HEK293 (cell line): ENCODE measurements around the gene TPO.

Experiments used
- CTCF ChIA-PET: fragments of 350-600 bp; formaldehyde crosslinking; extraction: SDS; loops from one replicate; lab custom pipeline; 2021; ENCODE audit warnings: antibody characterized with exemption; lab: Yijun Ruan, JAX
- POLR2A ChIA-PET: fragments of 300-600 bp; formaldehyde crosslinking; extraction: SDS; loops from one replicate; lab custom pipeline; 2020; ENCODE audit warnings: antibody characterized with exemption, inconsistent platforms; lab: Yijun Ruan, JAX
- H3K27ac ChIP-seq: fragments of 200-500 bp; sonication (Bioruptor generic); 2 replicates; pipeline ENCODE4 v1.5.1; 2014; ENCODE audit warnings: low read depth, low read length, control low read depth, inconsistent platforms; ENCODE audit errors: extremely low read depth
- H3K36me3 ChIP-seq, 2 experiments: fragments of 200-500 bp in 1 of 2; sonication (Bioruptor generic) in 1 of 2; 1 replicate in 1 of 2; 2 replicates in 1 of 2; pipeline ENCODE4 v1.5.1; 2014 to 2017; ENCODE audit warnings: inconsistent platforms in 2 of 2, low read length in 2 of 2; ENCODE audit not compliant: control insufficient read depth in 2 of 2, insufficient read depth in 1 of 2
- H3K4me1 ChIP-seq: fragments of 200-500 bp; sonication (Bioruptor generic); 2 replicates; pipeline ENCODE4 v1.5.1; 2014; ENCODE audit warnings: mild to moderate bottlenecking, low read length, inconsistent platforms; ENCODE audit not compliant: control insufficient read depth, insufficient read depth
- H3K4me3 ChIP-seq: 2 replicates; pipeline ENCODE4 v1.5.1; 2011; ENCODE audit warnings: low read depth, mild to moderate bottlenecking, control low read depth, low read length, moderate library complexity
- H3K9me3 ChIP-seq: fragments of 200-500 bp; sonication (Bioruptor generic); 2 replicates; pipeline ENCODE4 v1.5.1; 2014; ENCODE audit warnings: low read depth, low read length, inconsistent platforms; ENCODE audit not compliant: control insufficient read depth, insufficient read depth
- REPIN1 ChIP-seq: fragments of 450-650 bp; formaldehyde crosslinking; IDR thresholded peaks from 2 replicates; pipeline ENCODE4 v1.5.1; 2017; ENCODE audit warnings: missing biosample characterization, missing genetic modification characterization, low read depth
- SCRT2 ChIP-seq: fragments of 450-650 bp; formaldehyde crosslinking; IDR thresholded peaks from 2 replicates; pipeline ENCODE4 v1.5.1; 2016; ENCODE audit warnings: missing biosample characterization, missing genetic modification characterization
- ZBTB7A ChIP-seq: fragments of 450-650 bp; formaldehyde crosslinking; IDR thresholded peaks from 2 replicates; pipeline ENCODE4 v1.5.1; 2016; ENCODE audit warnings: low read depth, missing biosample characterization, missing genetic modification characterization
- ZNF133 ChIP-seq: fragments of 450-650 bp; formaldehyde crosslinking; IDR thresholded peaks from 2 replicates; pipeline ENCODE4 v1.5.1; 2016; ENCODE audit warnings: missing biosample characterization, missing genetic modification characterization
- ZNF169 ChIP-seq: fragments of 450-650 bp; formaldehyde crosslinking; IDR thresholded peaks from 2 replicates; pipeline ENCODE4 v1.5.1; 2016; ENCODE audit warnings: missing biosample characterization, missing genetic modification characterization
- ZNF350 ChIP-seq: fragments of 450-650 bp; formaldehyde crosslinking; IDR thresholded peaks from 2 replicates; pipeline ENCODE4 v1.5.0; 2017; ENCODE audit warnings: missing biosample characterization, mild to moderate bottlenecking, missing genetic modification characterization
- ZNF548 ChIP-seq: fragments of 450-650 bp; formaldehyde crosslinking; IDR thresholded peaks from 2 replicates; pipeline ENCODE4 v1.5.1; 2016; ENCODE audit warnings: missing biosample characterization, missing genetic modification characterization
- ZNF561 ChIP-seq: fragments of 450-650 bp; IDR thresholded peaks from 2 replicates; pipeline ENCODE4 v1.5.1; 2018; ENCODE audit warnings: missing biosample characterization, missing genetic modification characterization, borderline replicate concordance
- ZNF621 ChIP-seq: fragments of 450-650 bp; formaldehyde crosslinking; IDR thresholded peaks from 2 replicates; pipeline ENCODE4 v1.5.1; 2017; ENCODE audit warnings: missing biosample characterization, missing genetic modification characterization
- ZNF660 ChIP-seq: fragments of 450-650 bp; IDR thresholded peaks from 2 replicates; pipeline ENCODE4 v1.5.1; 2018; ENCODE audit warnings: missing biosample characterization, mild to moderate bottlenecking, missing genetic modification characterization
- ZNF677 ChIP-seq: fragments of 450-650 bp; IDR thresholded peaks from 2 replicates; pipeline ENCODE4 v1.5.0; 2018; ENCODE audit warnings: missing biosample characterization, mild to moderate bottlenecking, missing genetic modification characterization, moderate library complexity
- ZNF843 ChIP-seq: fragments of 450-650 bp; formaldehyde crosslinking; IDR thresholded peaks from 2 replicates; pipeline ENCODE4 v1.5.1; 2016; ENCODE audit warnings: missing biosample characterization, missing genetic modification characterization
- ZSCAN30 ChIP-seq: fragments of 450-650 bp; IDR thresholded peaks from 2 replicates; pipeline ENCODE4 v1.5.1; 2018; ENCODE audit warnings: missing biosample characterization, mild to moderate bottlenecking, missing genetic modification characterization, moderate library complexity
- ZXDB ChIP-seq: fragments of 450-650 bp; formaldehyde crosslinking; IDR thresholded peaks from 2 replicates; pipeline ENCODE4 v1.5.1; 2016; ENCODE audit warnings: missing biosample characterization, missing genetic modification characterization
- TF ChIP-seq, protein P1 (sequence below): fragments of 450-650 bp; formaldehyde crosslinking; IDR thresholded peaks from 2 replicates; pipeline ENCODE4 v1.5.1; 2016; ENCODE audit warnings: missing biosample characterization, missing genetic modification characterization
- TF ChIP-seq, protein P2 (sequence below): fragments of 450-650 bp; formaldehyde crosslinking; IDR thresholded peaks from 2 replicates; pipeline ENCODE4 v1.5.1; 2016; ENCODE audit warnings: missing biosample characterization, missing genetic modification characterization
- TF ChIP-seq, protein P3 (sequence below): fragments of 450-650 bp; formaldehyde crosslinking; IDR thresholded peaks from 2 replicates; pipeline ENCODE4 v1.5.1; 2016; ENCODE audit warnings: missing biosample characterization, missing genetic modification characterization
- TF ChIP-seq, protein P4 (sequence below): fragments of 450-650 bp; formaldehyde crosslinking; IDR thresholded peaks from 2 replicates; pipeline ENCODE4 v1.5.1; 2016; ENCODE audit warnings: missing biosample characterization, missing genetic modification characterization, borderline replicate concordance
- TF ChIP-seq, protein P5 (sequence below): fragments of 450-650 bp; formaldehyde crosslinking; IDR thresholded peaks from 2 replicates; pipeline ENCODE4 v1.5.1; 2016; ENCODE audit warnings: missing biosample characterization, missing genetic modification characterization, borderline replicate concordance
- TF ChIP-seq, protein P6 (sequence below): fragments of 450-650 bp; formaldehyde crosslinking; IDR thresholded peaks from 2 replicates; pipeline ENCODE4 v1.5.1; 2017; ENCODE audit warnings: missing biosample characterization, missing genetic modification characterization
- TF ChIP-seq, protein P7 (sequence below): fragments of 450-650 bp; formaldehyde crosslinking; IDR thresholded peaks from 2 replicates; pipeline ENCODE4 v1.5.1; 2016; ENCODE audit warnings: missing biosample characterization, missing genetic modification characterization

TPO gene

DNA sequence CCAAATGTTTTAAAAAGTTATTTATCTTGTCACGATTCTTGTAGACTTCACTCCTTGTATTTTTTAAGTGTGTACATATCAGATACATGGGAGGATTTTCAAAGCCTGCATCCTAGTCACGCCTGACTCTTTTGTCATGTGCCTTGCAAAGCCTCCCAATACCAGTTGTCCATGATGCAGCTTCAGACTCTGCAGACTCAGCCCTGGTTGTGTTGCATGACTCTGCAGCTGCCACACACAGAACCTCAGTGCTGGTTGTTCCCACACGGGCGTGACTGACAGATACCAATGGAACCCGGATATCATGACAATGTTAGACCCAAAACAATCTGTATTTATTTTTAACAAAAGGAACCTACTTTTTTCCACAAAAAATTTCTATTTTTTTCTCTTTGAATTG is 38.2 kb downstream of the TPO start (continued):
- TF ChIP-seq, protein P1, sequence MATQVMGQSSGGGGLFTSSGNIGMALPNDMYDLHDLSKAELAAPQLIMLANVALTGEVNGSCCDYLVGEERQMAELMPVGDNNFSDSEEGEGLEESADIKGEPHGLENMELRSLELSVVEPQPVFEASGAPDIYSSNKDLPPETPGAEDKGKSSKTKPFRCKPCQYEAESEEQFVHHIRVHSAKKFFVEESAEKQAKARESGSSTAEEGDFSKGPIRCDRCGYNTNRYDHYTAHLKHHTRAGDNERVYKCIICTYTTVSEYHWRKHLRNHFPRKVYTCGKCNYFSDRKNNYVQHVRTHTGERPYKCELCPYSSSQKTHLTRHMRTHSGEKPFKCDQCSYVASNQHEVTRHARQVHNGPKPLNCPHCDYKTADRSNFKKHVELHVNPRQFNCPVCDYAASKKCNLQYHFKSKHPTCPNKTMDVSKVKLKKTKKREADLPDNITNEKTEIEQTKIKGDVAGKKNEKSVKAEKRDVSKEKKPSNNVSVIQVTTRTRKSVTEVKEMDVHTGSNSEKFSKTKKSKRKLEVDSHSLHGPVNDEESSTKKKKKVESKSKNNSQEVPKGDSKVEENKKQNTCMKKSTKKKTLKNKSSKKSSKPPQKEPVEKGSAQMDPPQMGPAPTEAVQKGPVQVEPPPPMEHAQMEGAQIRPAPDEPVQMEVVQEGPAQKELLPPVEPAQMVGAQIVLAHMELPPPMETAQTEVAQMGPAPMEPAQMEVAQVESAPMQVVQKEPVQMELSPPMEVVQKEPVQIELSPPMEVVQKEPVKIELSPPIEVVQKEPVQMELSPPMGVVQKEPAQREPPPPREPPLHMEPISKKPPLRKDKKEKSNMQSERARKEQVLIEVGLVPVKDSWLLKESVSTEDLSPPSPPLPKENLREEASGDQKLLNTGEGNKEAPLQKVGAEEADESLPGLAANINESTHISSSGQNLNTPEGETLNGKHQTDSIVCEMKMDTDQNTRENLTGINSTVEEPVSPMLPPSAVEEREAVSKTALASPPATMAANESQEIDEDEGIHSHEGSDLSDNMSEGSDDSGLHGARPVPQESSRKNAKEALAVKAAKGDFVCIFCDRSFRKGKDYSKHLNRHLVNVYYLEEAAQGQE (tag by site-specific recombination) = no peak
- TF ChIP-seq ZNF548 (tag by site-specific recombination) (no peak), ZSCAN30 (no peak)
- TF ChIP-seq, protein P2, sequence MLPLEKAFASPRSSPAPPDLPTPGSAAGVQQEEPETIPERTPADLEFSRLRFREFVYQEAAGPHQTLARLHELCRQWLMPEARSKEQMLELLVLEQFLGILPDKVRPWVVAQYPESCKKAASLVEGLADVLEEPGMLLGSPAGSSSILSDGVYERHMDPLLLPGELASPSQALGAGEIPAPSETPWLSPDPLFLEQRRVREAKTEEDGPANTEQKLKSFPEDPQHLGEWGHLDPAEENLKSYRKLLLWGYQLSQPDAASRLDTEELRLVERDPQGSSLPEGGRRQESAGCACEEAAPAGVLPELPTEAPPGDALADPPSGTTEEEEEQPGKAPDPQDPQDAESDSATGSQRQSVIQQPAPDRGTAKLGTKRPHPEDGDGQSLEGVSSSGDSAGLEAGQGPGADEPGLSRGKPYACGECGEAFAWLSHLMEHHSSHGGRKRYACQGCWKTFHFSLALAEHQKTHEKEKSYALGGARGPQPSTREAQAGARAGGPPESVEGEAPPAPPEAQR (tag by site-specific recombination) = no peak

DNA sequence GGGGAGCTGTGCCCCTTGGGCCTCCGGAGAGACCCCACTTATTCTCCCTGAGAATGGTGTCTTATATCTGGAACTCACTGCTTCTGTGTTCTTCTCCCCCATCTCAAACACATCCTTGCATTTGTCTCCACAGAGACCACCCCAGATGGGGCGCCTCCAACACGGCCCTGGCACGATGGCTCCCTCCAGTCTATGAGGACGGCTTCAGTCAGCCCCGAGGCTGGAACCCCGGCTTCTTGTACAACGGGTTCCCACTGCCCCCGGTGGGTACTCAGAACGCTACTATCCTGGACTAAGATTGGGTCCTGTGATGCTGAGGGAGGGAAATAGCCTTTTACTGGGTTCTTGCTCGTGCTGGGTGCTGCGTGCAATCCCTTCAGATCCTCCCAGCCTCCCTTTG is 40.3 kb downstream of the TPO start:
- ChIA-PET CTCF (interaction anchor here (0.6 to 0.7 kb wide), 2 partner anchors 101 to 612 kb away, joined by 3 read pairs; no protein-coding TSS in a partner anchor), POLR2A (no interaction called here)
- no peak overlapping the region for H3K27ac ChIP-seq
- H3K4me3 ChIP-seq = no peak overlapping the region
- H3K9me3 ChIP-seq = no peaks in the 10 kb centered on the region
- no peaks in the 10 kb centered on the region for H3K36me3 ChIP-seq
- no peaks in the 10 kb centered on the region for H3K4me1 ChIP-seq
- TF ChIP-seq ZNF660 (no peak), ZNF677 (no peak), ZNF561 (tag by site-specific recombination) (no peak), ZBTB7A (tag by site-specific recombination) (no peak), ZNF133 (no peak), REPIN1 (tag by site-specific recombination) (no peak), SCRT2 (tag by site-specific recombination) (no peak), ZXDB (tag by site-specific recombination) (no peak), ZNF621 (tag by site-specific recombination) (no peak)
- TF ChIP-seq, protein P3, sequence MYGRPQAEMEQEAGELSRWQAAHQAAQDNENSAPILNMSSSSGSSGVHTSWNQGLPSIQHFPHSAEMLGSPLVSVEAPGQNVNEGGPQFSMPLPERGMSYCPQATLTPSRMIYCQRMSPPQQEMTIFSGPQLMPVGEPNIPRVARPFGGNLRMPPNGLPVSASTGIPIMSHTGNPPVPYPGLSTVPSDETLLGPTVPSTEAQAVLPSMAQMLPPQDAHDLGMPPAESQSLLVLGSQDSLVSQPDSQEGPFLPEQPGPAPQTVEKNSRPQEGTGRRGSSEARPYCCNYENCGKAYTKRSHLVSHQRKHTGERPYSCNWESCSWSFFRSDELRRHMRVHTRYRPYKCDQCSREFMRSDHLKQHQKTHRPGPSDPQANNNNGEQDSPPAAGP (tag by site-specific recombination) = no peak
- TF ChIP-seq, protein P4, sequence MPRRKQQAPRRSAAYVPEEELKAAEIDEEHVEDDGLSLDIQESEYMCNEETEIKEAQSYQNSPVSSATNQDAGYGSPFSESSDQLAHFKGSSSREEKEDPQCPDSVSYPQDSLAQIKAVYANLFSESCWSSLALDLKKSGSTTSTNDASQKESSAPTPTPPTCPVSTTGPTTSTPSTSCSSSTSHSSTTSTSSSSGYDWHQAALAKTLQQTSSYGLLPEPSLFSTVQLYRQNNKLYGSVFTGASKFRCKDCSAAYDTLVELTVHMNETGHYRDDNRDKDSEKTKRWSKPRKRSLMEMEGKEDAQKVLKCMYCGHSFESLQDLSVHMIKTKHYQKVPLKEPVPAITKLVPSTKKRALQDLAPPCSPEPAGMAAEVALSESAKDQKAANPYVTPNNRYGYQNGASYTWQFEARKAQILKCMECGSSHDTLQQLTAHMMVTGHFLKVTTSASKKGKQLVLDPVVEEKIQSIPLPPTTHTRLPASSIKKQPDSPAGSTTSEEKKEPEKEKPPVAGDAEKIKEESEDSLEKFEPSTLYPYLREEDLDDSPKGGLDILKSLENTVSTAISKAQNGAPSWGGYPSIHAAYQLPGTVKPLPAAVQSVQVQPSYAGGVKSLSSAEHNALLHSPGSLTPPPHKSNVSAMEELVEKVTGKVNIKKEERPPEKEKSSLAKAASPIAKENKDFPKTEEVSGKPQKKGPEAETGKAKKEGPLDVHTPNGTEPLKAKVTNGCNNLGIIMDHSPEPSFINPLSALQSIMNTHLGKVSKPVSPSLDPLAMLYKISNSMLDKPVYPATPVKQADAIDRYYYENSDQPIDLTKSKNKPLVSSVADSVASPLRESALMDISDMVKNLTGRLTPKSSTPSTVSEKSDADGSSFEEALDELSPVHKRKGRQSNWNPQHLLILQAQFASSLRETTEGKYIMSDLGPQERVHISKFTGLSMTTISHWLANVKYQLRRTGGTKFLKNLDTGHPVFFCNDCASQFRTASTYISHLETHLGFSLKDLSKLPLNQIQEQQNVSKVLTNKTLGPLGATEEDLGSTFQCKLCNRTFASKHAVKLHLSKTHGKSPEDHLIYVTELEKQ = no peak

DNA sequence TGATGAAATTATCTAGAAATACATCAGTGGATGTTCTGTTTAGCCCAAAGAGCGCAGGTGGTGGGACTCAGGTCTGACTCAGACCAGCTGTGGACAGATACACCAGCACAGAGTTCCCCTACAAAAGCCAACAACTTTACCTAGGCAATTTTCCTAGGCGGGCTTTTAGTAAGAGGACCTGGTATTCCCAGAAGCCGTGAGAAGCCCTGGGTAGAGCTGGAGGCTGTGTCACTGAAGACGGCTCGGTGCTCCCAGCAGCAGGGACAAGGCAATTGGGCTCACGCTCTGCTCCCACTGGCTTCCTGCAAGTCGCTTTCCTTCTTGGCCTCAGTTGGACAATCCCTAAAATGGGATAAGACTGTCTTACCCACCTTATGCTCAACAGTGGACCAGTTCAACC is 41.1 kb downstream of the TPO start:
- no peaks in the 10 kb centered on the region for H3K9me3 ChIP-seq
- H3K4me3 ChIP-seq = no peak overlapping the region
- POLR2A ChIA-PET = no interaction called here
- no peaks in the 10 kb centered on the region for H3K4me1 ChIP-seq
- CTCF ChIA-PET = no interaction called here
- H3K27ac ChIP-seq = no peak overlapping the region
- H3K36me3 ChIP-seq = no peaks in the 10 kb centered on the region
- TF ChIP-seq ZNF843 (tag by site-specific recombination) (no peak), ZNF169 (tag by site-specific recombination) (no peak), ZNF350 (tag by site-specific recombination) (no peak)
- TF ChIP-seq, protein P5, sequence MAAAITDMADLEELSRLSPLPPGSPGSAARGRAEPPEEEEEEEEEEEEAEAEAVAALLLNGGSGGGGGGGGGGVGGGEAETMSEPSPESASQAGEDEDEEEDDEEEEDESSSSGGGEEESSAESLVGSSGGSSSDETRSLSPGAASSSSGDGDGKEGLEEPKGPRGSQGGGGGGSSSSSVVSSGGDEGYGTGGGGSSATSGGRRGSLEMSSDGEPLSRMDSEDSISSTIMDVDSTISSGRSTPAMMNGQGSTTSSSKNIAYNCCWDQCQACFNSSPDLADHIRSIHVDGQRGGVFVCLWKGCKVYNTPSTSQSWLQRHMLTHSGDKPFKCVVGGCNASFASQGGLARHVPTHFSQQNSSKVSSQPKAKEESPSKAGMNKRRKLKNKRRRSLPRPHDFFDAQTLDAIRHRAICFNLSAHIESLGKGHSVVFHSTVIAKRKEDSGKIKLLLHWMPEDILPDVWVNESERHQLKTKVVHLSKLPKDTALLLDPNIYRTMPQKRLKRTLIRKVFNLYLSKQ (tag by site-specific recombination) = no peak
- TF ChIP-seq, protein P6, sequence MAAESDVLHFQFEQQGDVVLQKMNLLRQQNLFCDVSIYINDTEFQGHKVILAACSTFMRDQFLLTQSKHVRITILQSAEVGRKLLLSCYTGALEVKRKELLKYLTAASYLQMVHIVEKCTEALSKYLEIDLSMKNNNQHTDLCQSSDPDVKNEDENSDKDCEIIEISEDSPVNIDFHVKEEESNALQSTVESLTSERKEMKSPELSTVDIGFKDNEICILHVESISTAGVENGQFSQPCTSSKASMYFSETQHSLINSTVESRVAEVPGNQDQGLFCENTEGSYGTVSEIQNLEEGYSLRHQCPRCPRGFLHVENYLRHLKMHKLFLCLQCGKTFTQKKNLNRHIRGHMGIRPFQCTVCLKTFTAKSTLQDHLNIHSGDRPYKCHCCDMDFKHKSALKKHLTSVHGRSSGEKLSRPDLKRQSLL = no peak
- TF ChIP-seq, protein P7, sequence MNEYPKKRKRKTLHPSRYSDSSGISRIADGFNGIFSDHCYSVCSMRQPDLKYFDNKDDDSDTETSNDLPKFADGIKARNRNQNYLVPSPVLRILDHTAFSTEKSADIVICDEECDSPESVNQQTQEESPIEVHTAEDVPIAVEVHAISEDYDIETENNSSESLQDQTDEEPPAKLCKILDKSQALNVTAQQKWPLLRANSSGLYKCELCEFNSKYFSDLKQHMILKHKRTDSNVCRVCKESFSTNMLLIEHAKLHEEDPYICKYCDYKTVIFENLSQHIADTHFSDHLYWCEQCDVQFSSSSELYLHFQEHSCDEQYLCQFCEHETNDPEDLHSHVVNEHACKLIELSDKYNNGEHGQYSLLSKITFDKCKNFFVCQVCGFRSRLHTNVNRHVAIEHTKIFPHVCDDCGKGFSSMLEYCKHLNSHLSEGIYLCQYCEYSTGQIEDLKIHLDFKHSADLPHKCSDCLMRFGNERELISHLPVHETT (tag by site-specific recombination) = no peak
